GM21786 (cell line): ENCODE results near the gene GPRASP3.

Experiments used
- ATAC-seq: cut with Tn5 transposase; IDR thresholded peaks from one replicate; pipeline ENCODE4 v1.9.1; 2021; ENCODE audit not compliant: unreplicated experiment

The GPRASP3 gene

DNA sequence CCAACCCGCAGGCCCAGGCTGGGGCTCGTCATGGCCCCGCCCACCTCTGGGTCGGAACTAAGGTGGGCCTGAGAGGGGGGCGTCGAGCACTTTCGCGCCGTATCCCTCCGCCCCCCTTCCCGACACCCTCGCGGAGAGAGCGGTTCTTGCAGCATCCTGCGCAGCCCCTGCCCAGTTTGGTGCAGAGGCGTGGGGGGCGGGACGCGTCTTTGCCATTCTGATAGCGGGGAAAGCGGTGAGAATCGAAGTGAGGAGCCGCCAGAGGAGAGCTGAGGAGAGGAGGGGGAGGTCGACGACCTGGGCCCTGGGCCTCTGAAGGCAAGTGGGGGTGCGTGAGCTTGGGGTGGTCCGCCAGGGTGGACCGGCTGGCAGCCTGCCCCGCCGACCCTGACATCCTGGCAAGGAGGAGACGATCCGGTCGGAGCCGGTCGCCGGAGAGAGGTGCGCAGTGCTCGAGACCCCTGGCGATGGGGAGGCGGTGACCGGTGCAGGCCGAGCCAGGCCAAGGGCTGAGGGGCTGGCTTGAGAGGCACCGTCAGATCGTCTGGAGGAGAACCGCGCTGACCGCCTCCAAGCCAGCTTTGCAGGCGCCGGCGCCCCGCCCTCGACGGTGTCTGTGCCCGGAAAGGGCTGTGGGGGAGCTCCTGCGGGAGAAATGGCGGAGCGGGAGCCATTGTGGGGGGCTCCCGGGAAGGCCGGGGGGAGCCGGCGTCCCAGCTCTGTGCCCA lies 25.5 kb downstream of the GPRASP3 start:
- ATAC-seq = no peak

GRCh38 chrX:102765217-102765616 lies 44.7 kb downstream of the GPRASP3 start:
- ATAC-seq = no peak

- no peak for ATAC-seq
Measured at GRCh38 chrX:102765809-102766208, 45.3 kb downstream of the GPRASP3 start.

- ATAC-seq = no peak
Measured at GRCh38 chrX:102767287-102767686, 46.7 kb downstream of the GPRASP3 start.

- peak; percentile 94 for ATAC-seq
Measured at GRCh38 chrX:102768987-102769761, 48.6 kb downstream of the GPRASP3 start.
